Parathyroid adenoma (tissue), 2 donors: Measurements from ENCODE around the gene ITGBL1.

Experiments used
- H2AFZ ChIP-seq: fragments of 300-600 bp; sonication (generic); one replicate; pipeline ENCODE4 v1.7.0; 2017; ENCODE audit warnings: antibody characterized with exemption, mild to moderate bottlenecking
- H3K27ac ChIP-seq: fragments of 300-600 bp; sonication (generic); one replicate; pipeline ENCODE4 v1.7.0; 2017
- H3K27me3 ChIP-seq: fragments of 300-600 bp; sonication (generic); one replicate; pipeline ENCODE4 v1.7.0; 2017; ENCODE audit warnings: low read length; ENCODE audit not compliant: control insufficient read depth, insufficient read depth
- H3K36me3 ChIP-seq: fragments of 300-600 bp; sonication (generic); one replicate; pipeline ENCODE4 v1.7.0; 2017; ENCODE audit warnings: low read length; ENCODE audit not compliant: control insufficient read depth, insufficient read depth
- H3K4me1 ChIP-seq: fragments of 300-600 bp; sonication (generic); one replicate; pipeline ENCODE4 v1.7.0; 2017; ENCODE audit warnings: control low read depth
- H3K4me2 ChIP-seq: fragments of 300-600 bp; sonication (generic); one replicate; pipeline ENCODE4 v1.7.0; 2017; ENCODE audit warnings: low read length
- H3K4me3 ChIP-seq: fragments of 300-600 bp; sonication (generic); one replicate; pipeline ENCODE4 v1.7.0; 2017; ENCODE audit warnings: low read depth, low read length
- H3K79me2 ChIP-seq: fragments of 300-600 bp; sonication (generic); one replicate; pipeline ENCODE4 v1.7.0; 2017; ENCODE audit warnings: control low read depth
- H3K9ac ChIP-seq: fragments of 300-600 bp; sonication (generic); one replicate; pipeline ENCODE4 v1.7.0; 2017; ENCODE audit warnings: mild to moderate bottlenecking
- H3K9me3 ChIP-seq: fragments of 300-600 bp; sonication (generic); one replicate; pipeline ENCODE4 v1.7.0; 2017; ENCODE audit warnings: low read length; ENCODE audit not compliant: control insufficient read depth
- TF ChIP-seq, protein P1 (sequence below): fragments of 300-600 bp; sonication (generic); IDR thresholded peaks from one replicate; pipeline ENCODE4 v1.7.0; 2017; ENCODE audit warnings: antibody characterized with exemption, mild to moderate bottlenecking
- donor health status: primary hyperparathyroidism.

The ITGBL1 gene

GRCh38 chr13:101417501-101417900, 35.0 kb upstream of the ITGBL1 start:
- H3K27ac ChIP-seq, result no peak overlapping the region
- H3K27me3 ChIP-seq, result no peaks in the 10 kb centered on the region
- no peak overlapping the region for H3K9ac ChIP-seq
- TF ChIP-seq, protein P1, sequence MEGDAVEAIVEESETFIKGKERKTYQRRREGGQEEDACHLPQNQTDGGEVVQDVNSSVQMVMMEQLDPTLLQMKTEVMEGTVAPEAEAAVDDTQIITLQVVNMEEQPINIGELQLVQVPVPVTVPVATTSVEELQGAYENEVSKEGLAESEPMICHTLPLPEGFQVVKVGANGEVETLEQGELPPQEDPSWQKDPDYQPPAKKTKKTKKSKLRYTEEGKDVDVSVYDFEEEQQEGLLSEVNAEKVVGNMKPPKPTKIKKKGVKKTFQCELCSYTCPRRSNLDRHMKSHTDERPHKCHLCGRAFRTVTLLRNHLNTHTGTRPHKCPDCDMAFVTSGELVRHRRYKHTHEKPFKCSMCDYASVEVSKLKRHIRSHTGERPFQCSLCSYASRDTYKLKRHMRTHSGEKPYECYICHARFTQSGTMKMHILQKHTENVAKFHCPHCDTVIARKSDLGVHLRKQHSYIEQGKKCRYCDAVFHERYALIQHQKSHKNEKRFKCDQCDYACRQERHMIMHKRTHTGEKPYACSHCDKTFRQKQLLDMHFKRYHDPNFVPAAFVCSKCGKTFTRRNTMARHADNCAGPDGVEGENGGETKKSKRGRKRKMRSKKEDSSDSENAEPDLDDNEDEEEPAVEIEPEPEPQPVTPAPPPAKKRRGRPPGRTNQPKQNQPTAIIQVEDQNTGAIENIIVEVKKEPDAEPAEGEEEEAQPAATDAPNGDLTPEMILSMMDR, result no peak
- no peaks in the 10 kb centered on the region for H3K79me2 ChIP-seq
- H3K4me2 ChIP-seq, result no peak overlapping the region
- H3K4me3 ChIP-seq, result no peak overlapping the region
- no peak overlapping the region for H2AFZ ChIP-seq
- no peaks in the 10 kb centered on the region for H3K36me3 ChIP-seq
- no peaks in the 10 kb centered on the region for H3K4me1 ChIP-seq
- no peaks in the 10 kb centered on the region for H3K9me3 ChIP-seq

- H3K27ac ChIP-seq, result no peak overlapping the region
- no peak overlapping the region for H2AFZ ChIP-seq
- no peaks in the 10 kb centered on the region for H3K27me3 ChIP-seq
- H3K4me2 ChIP-seq, result no peak overlapping the region
- no peaks in the 10 kb centered on the region for H3K36me3 ChIP-seq
- no peaks in the 10 kb centered on the region for H3K4me1 ChIP-seq
- TF ChIP-seq, protein P1, result no peak
- H3K9me3 ChIP-seq, result no peaks in the 10 kb centered on the region
- H3K4me3 ChIP-seq, result no peak overlapping the region
- no peaks in the 10 kb centered on the region for H3K79me2 ChIP-seq
- H3K9ac ChIP-seq, result no peak overlapping the region
Observed at GRCh38 chr13:101423872-101424271, 28.6 kb upstream of the ITGBL1 start.

DNA sequence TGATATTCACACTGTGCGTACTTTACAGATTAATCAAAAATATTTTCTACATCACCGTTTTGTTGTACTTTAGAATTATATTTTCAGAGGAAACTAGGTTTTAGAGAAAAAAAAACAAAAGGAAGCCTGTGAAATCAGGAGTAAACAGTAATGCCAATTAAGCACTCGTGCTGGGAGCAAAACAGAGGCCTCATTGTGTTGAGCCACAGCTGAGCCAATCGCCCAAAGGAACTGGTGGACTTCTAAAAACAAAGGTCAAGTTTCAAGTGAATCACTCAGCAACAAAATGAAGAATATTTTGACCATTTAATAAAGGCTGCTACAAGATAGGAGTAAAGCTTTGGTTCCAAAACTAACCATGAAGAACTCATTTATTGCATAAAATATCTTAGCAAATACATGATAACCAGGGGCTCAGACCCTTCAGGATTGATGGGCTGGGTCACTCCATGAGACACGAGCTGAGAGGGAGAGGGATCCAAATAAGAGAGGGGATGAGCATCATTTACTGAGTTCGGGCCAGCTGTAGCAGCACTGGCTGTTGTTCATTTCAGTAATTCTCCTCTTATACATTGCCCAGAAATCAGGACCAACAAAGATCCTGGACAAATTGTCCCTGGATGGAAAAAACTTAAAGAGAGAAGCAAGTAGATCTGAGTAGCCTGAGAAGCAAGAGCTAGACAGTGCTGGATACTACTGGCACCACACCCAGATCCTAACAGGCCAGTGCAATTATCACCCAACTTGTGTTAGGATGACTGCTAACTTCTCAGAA, 27.9 kb upstream of the ITGBL1 start:
- TF ChIP-seq, protein P1, result no peak
- Histone ChIP-seq H3K4me2 (no peak overlapping the region), H3K79me2 (no peaks in the 10 kb centered on the region), H3K9ac (no peak overlapping the region), H2AFZ (no peak overlapping the region), H3K27ac (no peak overlapping the region), H3K9me3 (no peaks in the 10 kb centered on the region), H3K4me1 (no peaks in the 10 kb centered on the region), H3K4me3 (no peak overlapping the region), H3K36me3 (no peaks in the 10 kb centered on the region), H3K27me3 (no peaks in the 10 kb centered on the region)

DNA sequence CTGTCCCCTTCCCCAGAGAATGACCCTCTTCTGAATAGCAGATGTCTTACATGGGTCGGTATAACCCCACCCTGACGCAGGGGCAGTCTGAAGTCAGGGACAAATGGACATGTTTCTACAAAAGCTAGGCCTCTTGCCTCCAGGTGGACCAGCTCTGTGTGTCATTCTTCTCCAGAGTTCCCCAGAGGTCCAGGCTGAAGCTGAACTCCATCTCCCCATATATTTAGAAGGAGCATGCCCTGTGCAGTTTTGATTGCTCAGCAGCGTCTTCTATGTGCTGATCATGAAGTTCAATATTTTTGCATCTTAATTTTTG, 27.4 kb upstream of the ITGBL1 start:
- Histone ChIP-seq H3K36me3 (no peaks in the 10 kb centered on the region), H3K9me3 (no peaks in the 10 kb centered on the region), H3K27ac (no peak overlapping the region), H3K4me2 (no peak overlapping the region), H3K9ac (no peak overlapping the region), H3K27me3 (no peaks in the 10 kb centered on the region), H2AFZ (no peak overlapping the region), H3K4me1 (no peaks in the 10 kb centered on the region), H3K79me2 (no peaks in the 10 kb centered on the region), H3K4me3 (no peak overlapping the region)
- TF ChIP-seq, protein P1, result no peak

DNA sequence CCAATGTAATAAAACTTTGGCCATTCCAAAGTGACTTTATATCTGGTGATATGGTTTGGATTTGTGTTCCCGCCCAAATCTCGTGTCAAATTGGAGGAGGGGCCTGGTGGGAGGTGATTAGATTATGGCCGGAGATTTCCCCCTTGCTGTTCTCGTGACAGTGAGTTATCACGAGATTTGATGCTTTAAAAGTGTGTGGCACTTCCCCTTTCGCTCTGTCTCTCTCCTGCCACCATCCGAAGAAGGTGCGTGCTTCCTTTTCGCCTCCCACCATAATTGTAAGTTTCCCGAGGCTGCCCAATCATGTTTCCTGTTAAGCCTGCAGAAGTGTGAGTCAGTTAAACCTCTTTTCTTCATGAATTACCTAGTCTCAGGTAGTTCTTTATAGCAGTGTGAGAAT, 26.9 kb upstream of the ITGBL1 start:
- no peaks in the 10 kb centered on the region for H3K4me1 ChIP-seq
- no peaks in the 10 kb centered on the region for H3K79me2 ChIP-seq
- H3K4me3 ChIP-seq, result no peak overlapping the region
- no peaks in the 10 kb centered on the region for H3K27me3 ChIP-seq
- TF ChIP-seq, protein P1, result no peak
- no peak overlapping the region for H3K27ac ChIP-seq
- no peaks in the 10 kb centered on the region for H3K36me3 ChIP-seq
- no peaks in the 10 kb centered on the region for H3K9me3 ChIP-seq
- H2AFZ ChIP-seq, result no peak overlapping the region
- no peak overlapping the region for H3K4me2 ChIP-seq
- no peak overlapping the region for H3K9ac ChIP-seq
